ENCODE data around the gene PTTG1IP.

Gene PTTG1IP

DNA sequence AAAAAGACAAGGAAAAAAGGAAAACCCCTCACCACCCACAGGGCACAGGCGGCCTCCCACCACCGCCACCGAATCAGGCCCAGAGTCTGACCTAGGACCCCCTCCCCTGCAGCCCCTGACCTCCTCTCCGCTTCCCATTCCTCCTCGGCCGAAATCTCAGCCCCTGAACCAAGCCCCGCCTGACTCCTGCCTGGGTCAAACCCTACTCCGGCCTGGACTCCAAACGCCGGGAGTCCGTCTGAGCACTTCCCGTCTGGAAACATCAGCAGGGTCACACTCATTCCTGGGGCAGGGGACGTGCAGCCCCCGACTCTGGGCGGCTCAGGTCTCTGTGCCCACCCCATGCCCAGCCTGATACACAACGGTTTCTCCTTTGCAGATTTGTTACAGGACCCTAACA is 29.2 kb downstream of the PTTG1IP start:
- no peaks in the 10 kb centered on the region for H3K27me3 ChIP-seq (ENCODE audit: insufficient read depth, insufficient read length)
- no peak for DNase-seq (ENCODE audit: low read depth, low spot score)
- H3K4me1 ChIP-seq (ENCODE audit: insufficient read depth, insufficient read length), result peaks cover 23% of the 10 kb centered on the region
- peaks cover 8% of the 10 kb centered on the region for H3K36me3 ChIP-seq (ENCODE audit: insufficient read depth, insufficient read length, low read length)
- H3K9ac ChIP-seq (ENCODE audit: insufficient read length, low read depth), result no peak overlapping the region
- TF ChIP-seq YY1 (IDR thresholded peaks at IDR 0.05; ENCODE audit: insufficient read depth, insufficient read length) (no peak), SUZ12 (IDR thresholded peaks at IDR 0.05; ENCODE audit: extremely low read depth, insufficient read depth, insufficient read length) (no peak), ZNF274 (IDR thresholded peaks at IDR 0.05; ENCODE audit: low read depth, low read length) (no peak)
- H3K9me3 ChIP-seq (ENCODE audit: insufficient read depth, low read length), result no peaks in the 10 kb centered on the region
- H3K4me3 ChIP-seq (ENCODE audit: insufficient read length, low read depth), result no peak overlapping the region

- H3K9me3 ChIP-seq (ENCODE audit: insufficient read depth, low read length), result no peaks in the 10 kb centered on the region
These were observed 30.6 kb downstream of the PTTG1IP start for GRCh38 chr21:44842721-44843445.

DNA sequence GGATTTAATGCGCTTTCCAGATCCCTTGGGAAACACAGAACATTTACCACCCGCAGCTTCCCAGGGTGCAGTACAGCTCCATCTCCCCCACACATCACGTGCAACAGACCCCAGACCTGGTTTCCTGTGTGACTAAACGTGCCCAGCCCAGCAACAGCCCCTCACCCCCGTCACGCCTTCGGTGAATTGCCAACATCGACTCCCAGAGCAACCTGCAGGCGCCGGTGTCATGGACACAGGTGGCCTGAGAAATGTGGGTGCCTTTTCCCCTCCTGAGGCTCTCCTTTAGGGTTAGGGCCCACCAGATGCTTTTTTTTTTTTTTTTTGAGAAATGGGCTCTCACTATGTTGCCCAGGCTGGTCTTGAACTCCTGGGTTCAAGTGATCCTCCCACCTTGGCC is 31.4 kb downstream of the PTTG1IP start:
- peaks cover 28% of the 10 kb centered on the region for H3K4me1 ChIP-seq (ENCODE audit: insufficient read depth, insufficient read length)
- TF ChIP-seq YY1 (IDR thresholded peaks at IDR 0.05; ENCODE audit: insufficient read depth, insufficient read length), result no peak
- TF ChIP-seq SUZ12 (IDR thresholded peaks at IDR 0.05; ENCODE audit: extremely low read depth, insufficient read depth, insufficient read length), result no peak
- TF ChIP-seq ZNF274 (IDR thresholded peaks at IDR 0.05; ENCODE audit: low read depth, low read length), result no peak
- no peak for DNase-seq (ENCODE audit: low read depth, low spot score)
- no peak overlapping the region for H3K4me3 ChIP-seq (ENCODE audit: insufficient read length, low read depth)
- no peak overlapping the region for H3K9ac ChIP-seq (ENCODE audit: insufficient read length, low read depth)
- H3K27me3 ChIP-seq (ENCODE audit: insufficient read depth, insufficient read length), result no peaks in the 10 kb centered on the region
- no peaks in the 10 kb centered on the region for H3K36me3 ChIP-seq (ENCODE audit: insufficient read depth, insufficient read length, low read length)
- H3K9me3 ChIP-seq (ENCODE audit: insufficient read depth, low read length), result no peaks in the 10 kb centered on the region

More at GRCh38 chr21:44842721-44843445, 30.6 kb downstream of the PTTG1IP start:
- no peak for DNase-seq (ENCODE audit: low read depth, low spot score)
- Histone ChIP-seq H3K36me3 (ENCODE audit: insufficient read depth, insufficient read length, low read length) (no peaks in the 10 kb centered on the region), H3K27me3 (ENCODE audit: insufficient read depth, insufficient read length) (no peaks in the 10 kb centered on the region), H3K4me3 (ENCODE audit: insufficient read length, low read depth) (no peak overlapping the region), H3K4me1 (ENCODE audit: insufficient read depth, insufficient read length) (peaks cover 28% of the 10 kb centered on the region), H3K9ac (ENCODE audit: insufficient read length, low read depth) (no peak overlapping the region)
- TF ChIP-seq ZNF274 (IDR thresholded peaks at IDR 0.05; ENCODE audit: low read depth, low read length), result no peak
- TF ChIP-seq SUZ12 (IDR thresholded peaks at IDR 0.05; ENCODE audit: extremely low read depth, insufficient read depth, insufficient read length), result no peak
- TF ChIP-seq YY1 (IDR thresholded peaks at IDR 0.05; ENCODE audit: insufficient read depth, insufficient read length), result no peak

GRCh38 chr21:44840771-44841170 is 32.7 kb downstream of the PTTG1IP start:
- H3K27me3 ChIP-seq (ENCODE audit: insufficient read depth, insufficient read length), result no peaks in the 10 kb centered on the region
- no peak for TF ChIP-seq YY1 (IDR thresholded peaks at IDR 0.05; ENCODE audit: insufficient read depth, insufficient read length)
- no peak for TF ChIP-seq ZNF274 (IDR thresholded peaks at IDR 0.05; ENCODE audit: low read depth, low read length)
- no peak for TF ChIP-seq SUZ12 (IDR thresholded peaks at IDR 0.05; ENCODE audit: extremely low read depth, insufficient read depth, insufficient read length)
- no peaks in the 10 kb centered on the region for H3K36me3 ChIP-seq (ENCODE audit: insufficient read depth, insufficient read length, low read length)
- no peak overlapping the region for H3K4me3 ChIP-seq (ENCODE audit: insufficient read length, low read depth)
- DNase-seq (ENCODE audit: low read depth, low spot score), result no peak
- no peaks in the 10 kb centered on the region for H3K9me3 ChIP-seq (ENCODE audit: insufficient read depth, low read length)
- peak overlapping the region; percentile 6 for H3K9ac ChIP-seq (ENCODE audit: insufficient read length, low read depth)
- peaks cover 26% of the 10 kb centered on the region for H3K4me1 ChIP-seq (ENCODE audit: insufficient read depth, insufficient read length)

DNA sequence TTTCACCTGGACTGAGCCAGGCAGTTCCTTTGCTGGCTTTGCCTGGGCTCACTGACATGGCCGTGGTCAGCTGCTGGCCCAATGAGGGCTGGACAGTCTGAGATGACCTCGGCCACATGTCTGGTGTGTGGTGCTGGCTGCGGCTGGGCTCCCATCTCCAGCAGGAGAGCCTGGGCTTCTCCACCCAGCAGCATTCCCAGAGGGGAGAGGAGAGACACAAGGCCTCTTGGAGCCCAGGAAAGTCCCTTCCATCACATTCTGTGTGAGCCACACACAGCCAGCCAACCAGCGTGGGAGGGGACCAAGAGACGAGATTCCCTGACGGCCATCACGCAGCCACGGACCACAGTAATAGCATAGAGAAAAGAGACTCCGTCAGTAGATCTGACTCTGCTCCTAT is 34.5 kb downstream of the PTTG1IP start:
- no peak for TF ChIP-seq SUZ12 (IDR thresholded peaks at IDR 0.05; ENCODE audit: extremely low read depth, insufficient read depth, insufficient read length)
- no peak for TF ChIP-seq YY1 (IDR thresholded peaks at IDR 0.05; ENCODE audit: insufficient read depth, insufficient read length)
- no peak for TF ChIP-seq ZNF274 (IDR thresholded peaks at IDR 0.05; ENCODE audit: low read depth, low read length)
- DNase-seq (ENCODE audit: low read depth, low spot score), result no peak
- Histone ChIP-seq H3K4me3 (ENCODE audit: insufficient read length, low read depth) (no peak overlapping the region), H3K36me3 (ENCODE audit: insufficient read depth, insufficient read length, low read length) (no peaks in the 10 kb centered on the region), H3K27me3 (ENCODE audit: insufficient read depth, insufficient read length) (no peaks in the 10 kb centered on the region), H3K9ac (ENCODE audit: insufficient read length, low read depth) (no peak overlapping the region), H3K4me1 (ENCODE audit: insufficient read depth, insufficient read length) (peaks cover 14% of the 10 kb centered on the region), H3K9me3 (ENCODE audit: insufficient read depth, low read length) (no peaks in the 10 kb centered on the region)

GRCh38 chr21:44838039-44838895 is 35.2 kb downstream of the PTTG1IP start:
- Histone ChIP-seq H3K27me3 (ENCODE audit: insufficient read depth, insufficient read length) (no peaks in the 10 kb centered on the region), H3K9ac (ENCODE audit: insufficient read length, low read depth) (peak overlapping the region; percentile 47), H3K9me3 (ENCODE audit: insufficient read depth, low read length) (no peaks in the 10 kb centered on the region)

GRCh38 chr21:44837537-44837936 is 36.0 kb downstream of the PTTG1IP start:
- H3K4me3 ChIP-seq (ENCODE audit: insufficient read length, low read depth), result no peak overlapping the region
- no peaks in the 10 kb centered on the region for H3K27me3 ChIP-seq (ENCODE audit: insufficient read depth, insufficient read length)
- no peaks in the 10 kb centered on the region for H3K9me3 ChIP-seq (ENCODE audit: insufficient read depth, low read length)
- peaks cover 14% of the 10 kb centered on the region for H3K4me1 ChIP-seq (ENCODE audit: insufficient read depth, insufficient read length)
- no peak for DNase-seq (ENCODE audit: low read depth, low spot score)
- H3K36me3 ChIP-seq (ENCODE audit: insufficient read depth, insufficient read length, low read length), result no peaks in the 10 kb centered on the region
- no peak for TF ChIP-seq YY1 (IDR thresholded peaks at IDR 0.05; ENCODE audit: insufficient read depth, insufficient read length)
- no peak for TF ChIP-seq ZNF274 (IDR thresholded peaks at IDR 0.05; ENCODE audit: low read depth, low read length)
- no peak for TF ChIP-seq SUZ12 (IDR thresholded peaks at IDR 0.05; ENCODE audit: extremely low read depth, insufficient read depth, insufficient read length)
- H3K9ac ChIP-seq (ENCODE audit: insufficient read length, low read depth), result peak overlapping the region; percentile 25

More at GRCh38 chr21:44838039-44838895, 35.2 kb downstream of the PTTG1IP start:
- Histone ChIP-seq H3K4me3 (ENCODE audit: insufficient read length, low read depth) (no peak overlapping the region), H3K36me3 (ENCODE audit: insufficient read depth, insufficient read length, low read length) (no peaks in the 10 kb centered on the region), H3K4me1 (ENCODE audit: insufficient read depth, insufficient read length) (peaks cover 14% of the 10 kb centered on the region)
- TF ChIP-seq ZNF274 (IDR thresholded peaks at IDR 0.05; ENCODE audit: low read depth, low read length) (no peak), SUZ12 (IDR thresholded peaks at IDR 0.05; ENCODE audit: extremely low read depth, insufficient read depth, insufficient read length) (no peak), YY1 (IDR thresholded peaks at IDR 0.05; ENCODE audit: insufficient read depth, insufficient read length) (no peak)
- DNase-seq (ENCODE audit: low read depth, low spot score), result no peak
